Stimulated activated CD8-positive, alpha-beta memory T cell treated with anti-CD3 and anti-CD28 coated beads, Interleukin-4, amount 100 ng/mL, for 4 hours (primary cell): ENCODE results near the gene AXIN1.
"Not testable (repeated sequence)": the region's sequence is repeated elsewhere in the genome, so short reads cannot be mapped to it uniquely, and the experiment has no call there.

Experiments used
- DNase-seq, 2 donors: peaks; one replicate each; pipeline ENCODE4 v3.0.0-alpha.2; 2020; ENCODE audit warnings: low read depth in 2 of 2, low spot score in 1 of 2

Gene AXIN1

DNA sequence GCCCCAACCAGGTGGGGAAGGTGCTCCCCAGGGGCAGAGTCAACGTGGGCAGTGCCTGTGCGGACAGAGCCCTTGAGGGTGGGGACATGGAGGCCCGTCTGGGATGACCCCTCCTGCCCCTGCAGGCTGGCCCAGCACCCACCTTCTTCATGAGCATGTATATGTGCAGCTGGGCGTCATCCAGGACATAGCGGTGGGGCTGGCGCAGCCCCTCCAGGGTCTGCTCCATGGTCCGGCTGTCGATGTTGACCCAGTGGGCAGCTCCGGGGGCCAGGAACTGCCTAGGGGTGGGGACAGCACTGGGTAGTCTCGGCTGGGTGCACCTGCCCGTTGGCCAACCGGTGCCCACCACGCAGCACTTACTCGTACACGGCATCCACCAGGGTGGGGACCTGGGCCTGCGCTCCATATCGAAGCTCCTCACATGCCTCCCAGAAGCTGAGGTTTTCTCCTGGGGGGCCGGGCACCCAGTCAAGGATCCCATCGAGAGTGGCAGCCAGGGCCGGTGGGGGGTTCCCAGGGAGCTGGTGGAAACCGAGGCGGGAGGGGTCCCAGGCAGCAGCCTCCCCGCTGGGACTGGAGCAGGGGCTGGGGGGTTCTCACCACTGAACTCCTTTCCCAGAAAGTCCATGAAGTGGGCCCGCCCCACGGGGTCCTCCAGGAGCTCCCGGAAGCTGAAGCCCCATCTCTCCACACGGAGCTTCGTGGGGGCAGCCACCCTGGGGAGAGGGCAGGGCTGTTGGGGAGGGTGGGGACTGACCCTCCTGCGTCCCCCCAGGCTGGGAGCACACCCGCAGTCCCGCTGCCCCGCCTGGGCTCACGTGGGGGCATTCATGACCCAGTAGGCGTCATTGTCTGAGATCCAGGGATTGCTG, 81.9 kb downstream of the AXIN1 start:
- DNase-seq = no peak

DNA sequence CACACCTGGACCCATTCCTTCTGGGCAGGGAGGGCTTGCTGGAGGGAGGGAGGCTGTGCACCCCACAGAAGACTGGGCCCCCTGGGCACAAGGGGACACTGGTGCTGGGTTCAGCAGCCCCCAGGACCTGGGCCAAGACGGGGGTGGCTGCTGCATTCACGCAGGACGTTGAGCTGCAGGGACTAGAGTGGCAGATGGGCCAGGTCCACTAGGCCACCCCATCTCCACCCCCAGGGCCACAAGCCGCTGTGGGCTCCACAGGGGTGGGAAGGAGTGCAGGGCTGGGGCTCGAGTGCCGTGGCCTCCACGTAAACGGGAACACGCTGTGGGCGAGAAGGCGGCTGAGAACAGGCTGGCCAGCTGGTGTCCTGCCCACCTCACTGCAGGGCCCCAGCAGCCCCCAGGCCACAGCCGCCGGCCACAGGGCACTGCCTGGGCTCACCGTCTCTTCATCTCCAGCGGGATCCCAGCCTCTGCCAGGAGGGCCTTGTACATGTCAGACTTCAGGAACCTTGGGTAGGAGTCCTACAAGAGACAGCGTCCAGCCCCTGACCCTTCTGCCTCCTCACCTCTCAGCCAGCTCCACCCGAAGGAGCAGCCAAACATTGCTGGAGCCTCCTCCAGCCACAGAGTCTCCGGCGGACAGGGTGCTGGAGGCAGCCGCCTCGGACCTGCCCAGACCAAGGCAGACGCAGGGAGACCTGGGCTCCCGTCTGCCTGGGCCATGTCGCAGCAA, 83.3 kb downstream of the AXIN1 start:
- no peak for DNase-seq

DNA sequence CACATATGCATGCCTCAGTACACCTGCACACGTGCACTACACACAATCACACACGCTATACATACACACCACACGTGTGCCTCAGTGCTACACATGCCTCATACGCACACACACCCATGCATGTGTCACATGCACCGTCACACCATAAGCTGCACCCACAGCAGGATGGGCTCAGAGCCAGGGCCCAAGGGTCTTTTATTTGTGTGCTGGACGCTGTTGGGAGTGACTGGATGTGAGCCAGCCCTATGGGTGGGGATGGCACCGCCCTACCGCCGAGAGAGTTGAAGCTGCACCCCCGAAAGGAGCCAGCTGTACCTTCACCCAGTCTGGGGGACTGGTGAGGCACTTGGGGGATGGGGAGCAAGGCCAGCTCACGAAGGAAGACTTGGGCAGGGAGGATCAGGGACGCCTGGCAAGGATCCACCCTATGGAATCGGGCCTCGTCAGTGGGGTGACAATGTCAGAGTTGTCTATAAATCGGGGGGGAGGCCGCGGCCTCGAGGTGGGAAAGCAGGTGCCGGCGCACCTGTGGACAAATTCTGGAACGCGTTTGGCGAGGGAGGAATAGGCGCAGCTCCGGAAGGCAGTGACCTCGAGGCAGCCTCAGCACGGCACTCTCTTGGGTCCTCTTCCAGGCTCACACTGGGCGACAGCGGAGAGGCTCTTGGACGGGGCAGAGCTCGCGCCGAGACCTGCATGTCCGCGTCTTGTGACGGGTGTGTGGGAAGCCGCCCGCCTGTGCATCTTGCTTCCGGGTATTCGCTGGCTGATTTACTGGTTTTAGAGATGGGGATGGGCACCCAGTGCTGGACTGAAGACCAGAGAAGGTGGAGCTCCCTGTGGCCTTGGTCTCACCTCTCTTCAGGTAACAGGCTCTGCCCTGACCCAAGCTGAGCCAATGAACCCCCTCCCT, 84.1 kb downstream of the AXIN1 start:
- DNase-seq = no peak

DNA sequence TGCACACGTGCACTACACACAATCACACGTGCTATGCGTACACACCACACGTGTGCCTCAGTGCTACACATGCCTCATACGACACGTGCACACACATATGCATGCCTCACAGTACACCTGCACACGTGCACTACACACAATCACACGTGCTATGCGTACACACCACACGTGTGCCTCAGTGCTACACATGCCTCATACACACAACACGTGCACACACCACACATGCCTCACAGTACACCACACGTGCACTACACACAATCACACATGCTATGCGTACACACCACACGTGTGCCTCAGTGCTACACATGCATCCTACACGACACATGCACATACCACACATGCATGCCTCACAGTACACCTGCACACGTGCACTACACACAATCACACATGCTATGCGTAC, 85.0 kb downstream of the AXIN1 start:
- DNase-seq = not testable (repeated sequence)

DNA sequence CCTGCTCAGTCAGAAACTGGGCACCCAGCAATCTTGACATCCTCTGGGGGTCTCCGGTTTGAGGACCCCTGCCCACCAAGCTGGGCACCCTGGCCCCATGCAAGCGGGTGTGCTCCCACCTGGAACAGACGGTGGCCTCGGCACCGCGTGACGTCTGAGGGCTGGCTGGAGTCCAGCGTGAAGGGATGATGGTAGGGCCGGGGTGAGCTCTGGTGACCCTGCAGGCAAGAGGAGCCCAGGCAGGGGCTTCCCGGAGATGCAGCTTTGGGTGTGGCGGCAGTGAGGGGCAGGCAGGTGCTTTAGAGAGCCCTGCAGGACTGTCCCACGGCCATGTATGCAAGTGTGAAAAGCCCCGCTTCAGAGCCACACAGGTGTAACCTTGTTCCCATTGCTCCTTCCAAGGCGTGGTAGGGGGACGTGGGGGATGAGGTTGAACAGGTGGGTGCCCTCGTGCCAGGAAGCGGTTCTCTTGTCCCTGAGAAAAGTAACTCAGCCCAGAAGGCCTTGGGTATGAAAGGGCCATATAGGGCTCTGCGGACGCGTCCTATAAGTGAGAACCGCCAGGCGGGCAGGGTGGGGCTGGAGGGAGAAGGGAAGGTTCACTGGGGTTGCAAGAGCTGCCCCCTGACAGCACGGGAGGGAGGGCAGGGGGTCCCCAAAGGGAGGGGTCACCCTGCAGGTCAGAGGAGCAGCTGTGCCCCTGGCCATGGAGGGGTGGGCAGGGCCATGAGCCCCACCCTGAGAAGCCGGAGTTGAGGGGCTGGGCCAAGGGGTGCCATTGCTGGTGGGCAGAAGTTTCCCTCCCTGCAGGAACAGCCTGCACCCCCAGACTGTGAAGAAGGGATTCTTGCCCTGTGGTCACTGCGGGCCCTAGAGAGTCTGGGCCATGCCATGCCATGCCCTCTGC, 86.0 kb downstream of the AXIN1 start:
- no peak for DNase-seq

DNA sequence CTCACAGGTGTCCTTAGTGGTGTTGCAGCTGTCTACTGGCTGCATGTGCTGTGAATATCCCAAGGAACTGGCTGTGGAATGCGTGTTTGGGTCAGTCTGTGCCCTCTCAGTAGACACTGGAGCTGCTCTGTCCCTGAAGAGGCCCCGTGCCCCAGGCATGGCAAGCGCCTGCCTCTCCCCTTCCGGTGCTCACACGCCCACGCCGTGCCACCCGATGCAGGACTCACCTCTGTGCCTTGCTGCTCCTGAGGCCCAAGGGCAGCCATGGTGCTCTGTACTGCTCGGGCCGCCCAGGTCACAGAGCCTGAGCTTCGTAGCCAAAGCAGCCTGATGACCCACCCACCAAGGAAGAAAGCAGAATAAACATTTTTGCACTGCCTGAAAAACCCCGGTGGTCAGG, 86.8 kb downstream of the AXIN1 start:
- DNase-seq = no peak

DNA sequence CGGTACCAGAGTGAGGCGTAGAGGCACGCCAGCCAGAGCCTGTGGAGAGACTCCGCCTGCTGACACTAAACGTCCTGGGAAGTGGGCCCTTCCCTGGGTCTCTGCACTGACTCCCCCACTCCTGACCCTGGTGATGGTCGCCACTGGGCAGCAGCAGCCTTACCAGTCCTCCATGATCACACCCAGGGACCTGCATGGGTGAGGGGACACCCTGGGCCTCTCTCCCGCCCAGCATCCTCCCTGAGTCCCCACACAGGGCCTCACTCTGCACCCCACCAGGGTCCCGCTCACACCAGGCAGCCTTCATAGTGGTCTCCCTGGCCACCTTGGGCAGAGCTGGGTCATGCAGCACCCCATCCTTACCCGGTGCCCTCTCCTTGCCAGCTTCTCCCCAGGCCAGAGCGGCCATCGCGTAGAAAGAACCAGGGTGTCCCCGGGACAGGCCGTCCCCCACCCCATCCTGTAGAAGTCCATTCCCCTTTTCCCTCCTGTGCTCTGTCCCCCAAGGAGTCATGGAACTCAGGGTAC, 87.5 kb downstream of the AXIN1 start:
- no peak for DNase-seq

DNA sequence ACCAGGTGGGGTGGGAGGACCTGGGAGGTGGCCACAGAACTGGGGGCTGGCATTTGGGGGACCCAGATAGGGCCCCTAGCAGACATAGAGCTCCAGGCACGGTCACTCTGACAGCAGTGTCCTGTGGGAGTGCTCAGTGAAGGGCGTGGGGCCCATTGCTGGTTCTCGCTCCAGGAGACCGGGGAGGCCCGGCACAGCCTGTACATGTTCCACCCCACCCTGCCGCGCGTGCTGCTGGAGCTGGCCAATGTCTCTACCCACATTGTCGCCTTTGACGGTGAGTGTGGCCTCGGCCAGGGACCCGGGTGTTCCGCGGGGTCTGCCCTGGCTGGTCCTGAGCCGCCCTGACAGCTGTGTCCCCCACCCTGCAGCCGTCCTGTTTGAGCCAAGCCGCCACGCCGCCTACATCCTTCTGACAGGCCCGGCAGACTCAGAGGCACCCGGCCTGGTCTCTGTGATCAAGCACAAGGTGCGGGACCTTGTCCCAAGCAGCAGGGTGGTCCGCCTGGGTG, 88.0 kb downstream of the AXIN1 start:
- no peak for DNase-seq

DNA sequence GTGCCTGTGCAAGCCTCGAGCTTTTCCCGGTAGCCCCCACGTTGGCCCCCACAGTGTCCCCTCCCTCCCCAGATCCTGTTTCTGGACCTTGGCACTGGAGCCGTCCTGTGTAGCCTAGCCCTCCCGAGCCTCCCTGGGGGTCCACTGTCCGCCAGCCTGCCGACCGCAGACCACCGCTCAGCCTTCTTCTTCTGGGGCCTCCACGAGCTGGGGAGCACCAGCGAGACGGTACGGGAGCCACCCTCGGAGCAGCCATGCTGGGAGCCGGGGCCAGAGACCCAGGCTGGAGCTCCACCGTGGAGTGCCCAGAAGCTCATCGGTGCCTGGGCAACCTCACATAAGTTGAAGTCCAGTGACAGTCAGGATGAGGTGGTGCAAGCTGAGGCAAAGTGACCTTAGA, 88.6 kb downstream of the AXIN1 start:
- DNase-seq = no peak

DNA sequence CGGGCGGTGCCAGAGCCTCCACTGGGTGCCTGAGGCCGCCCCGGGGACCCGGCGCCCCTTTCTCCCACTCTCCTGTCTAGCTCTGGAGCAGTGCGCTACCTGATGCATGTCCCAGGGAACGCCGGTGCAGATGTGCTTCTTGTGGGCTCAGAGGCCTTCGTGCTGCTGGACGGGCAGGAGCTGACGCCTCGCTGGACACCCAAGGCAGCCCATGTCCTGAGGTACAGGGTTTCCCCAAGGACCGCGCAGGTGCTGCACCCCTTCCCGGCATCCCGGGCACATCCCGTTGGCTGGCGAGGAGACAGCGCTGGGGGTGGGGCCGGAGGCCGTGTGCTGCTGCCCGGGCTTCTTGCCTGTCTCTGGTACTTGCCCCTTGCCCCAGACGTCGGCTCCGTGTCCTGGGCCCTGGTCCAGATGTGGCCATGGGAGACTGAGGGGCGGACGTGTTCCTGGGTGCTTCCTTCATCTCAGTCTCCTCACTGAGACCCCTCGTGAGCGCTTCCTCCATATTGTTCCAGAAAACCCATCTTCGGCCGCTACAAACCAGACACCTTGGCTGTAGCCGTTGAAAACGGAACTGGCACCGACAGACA, 89.2 kb downstream of the AXIN1 start:
- DNase-seq = no peak

DNA sequence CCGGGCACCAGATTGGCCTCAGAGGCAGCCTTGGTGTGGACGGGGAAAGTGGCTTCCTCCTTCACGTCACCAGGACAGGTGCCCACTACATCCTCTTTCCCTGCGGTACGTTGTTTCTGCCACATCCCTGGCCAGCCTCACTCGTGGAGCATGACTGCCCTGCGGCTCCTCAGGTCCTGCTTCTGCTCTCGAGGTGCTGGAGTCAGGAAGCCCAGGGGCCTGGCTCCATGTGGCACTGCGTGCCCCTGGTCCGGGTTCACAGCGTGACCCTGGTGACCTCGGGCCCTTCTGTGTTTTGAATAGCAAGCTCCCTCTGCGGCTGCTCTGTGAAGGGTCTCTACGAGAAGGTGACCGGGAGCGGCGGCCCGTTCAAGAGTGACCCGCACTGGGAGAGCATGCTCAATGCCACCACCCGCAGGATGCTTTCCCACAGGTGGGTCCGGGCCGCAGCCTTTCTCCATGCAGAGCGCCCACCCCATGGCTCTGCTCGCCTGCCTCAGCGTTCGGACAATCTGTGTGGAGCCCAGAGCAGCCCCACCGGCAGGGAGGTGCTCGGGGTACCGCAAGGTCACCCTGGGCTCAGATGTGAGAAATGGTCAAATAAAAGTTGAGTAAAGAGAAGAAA, 90.3 kb downstream of the AXIN1 start:
- DNase-seq = no peak

DNA sequence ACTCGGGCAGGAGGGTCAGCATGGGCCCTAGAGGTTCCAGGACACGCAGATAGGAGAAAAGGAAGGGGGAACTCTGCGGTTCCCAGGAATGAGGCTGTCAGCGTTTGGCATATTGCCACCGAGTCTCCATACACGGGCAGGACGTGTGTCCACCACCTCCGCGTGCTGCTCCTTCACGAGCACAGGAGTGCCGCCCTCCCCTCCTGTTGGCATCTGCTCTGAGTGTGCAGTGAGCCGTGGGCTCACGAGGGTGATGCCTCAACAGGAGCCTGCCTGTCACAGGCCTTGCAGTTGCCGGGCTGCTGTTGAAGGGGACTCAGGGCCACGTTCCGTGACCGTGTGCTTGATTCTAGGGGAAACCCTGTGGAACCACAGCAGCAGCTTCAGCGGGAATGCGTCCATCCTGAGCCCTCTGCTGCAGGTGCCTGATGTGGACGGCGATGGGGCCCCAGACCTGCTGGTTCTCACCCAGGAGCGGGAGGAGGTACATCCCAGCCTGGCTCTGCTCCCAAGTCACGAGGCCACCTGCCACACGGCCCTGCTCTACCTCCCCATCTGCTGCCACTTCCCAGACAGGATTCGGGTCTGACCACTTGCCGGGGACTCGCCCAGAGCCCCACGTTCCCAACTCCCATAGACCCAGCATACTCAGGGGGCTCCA, 91.4 kb downstream of the AXIN1 start:
- DNase-seq = no peak

DNA sequence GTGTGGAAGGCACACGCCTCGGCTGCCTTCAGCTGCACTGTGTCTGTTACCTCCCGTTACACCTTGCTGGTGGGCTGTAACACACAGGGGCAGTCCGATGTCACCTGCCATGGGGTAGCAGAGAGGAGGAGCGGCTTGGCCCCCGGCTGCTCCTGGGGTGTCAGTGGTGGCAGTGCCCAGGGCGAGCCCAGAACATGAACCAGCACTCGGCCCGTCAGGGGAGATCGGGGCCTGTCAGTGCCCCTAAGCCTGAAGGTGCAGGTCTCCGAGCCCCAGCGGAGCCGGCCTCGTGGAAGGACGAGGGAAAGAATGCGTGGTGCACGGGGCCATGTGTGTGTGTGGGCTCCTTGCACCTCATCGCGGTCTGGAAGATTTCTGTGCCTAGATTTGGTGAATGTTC, 92.2 kb downstream of the AXIN1 start:
- no peak for DNase-seq

DNA sequence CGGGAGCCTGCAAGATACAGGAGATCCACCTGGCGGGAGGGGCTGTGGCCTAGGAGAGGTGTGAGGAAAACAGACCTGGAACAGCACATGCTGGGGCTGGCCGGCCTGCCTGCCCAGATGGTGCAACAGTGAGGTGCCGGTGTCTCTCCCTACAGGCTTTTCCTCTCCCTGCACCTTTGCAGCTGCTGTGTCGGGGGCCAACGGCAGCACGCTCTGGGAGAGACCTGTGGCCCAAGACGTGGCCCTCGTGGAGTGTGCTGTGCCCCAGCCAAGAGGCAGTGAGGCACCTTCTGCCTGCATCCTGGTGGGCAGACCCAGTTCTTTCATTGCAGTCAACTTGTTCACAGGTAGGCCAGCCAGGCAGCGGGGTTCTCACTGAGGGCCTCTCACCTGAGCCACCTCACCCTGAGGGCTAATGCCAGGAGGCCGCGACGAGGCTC, 92.7 kb downstream of the AXIN1 start:
- no peak for DNase-seq

DNA sequence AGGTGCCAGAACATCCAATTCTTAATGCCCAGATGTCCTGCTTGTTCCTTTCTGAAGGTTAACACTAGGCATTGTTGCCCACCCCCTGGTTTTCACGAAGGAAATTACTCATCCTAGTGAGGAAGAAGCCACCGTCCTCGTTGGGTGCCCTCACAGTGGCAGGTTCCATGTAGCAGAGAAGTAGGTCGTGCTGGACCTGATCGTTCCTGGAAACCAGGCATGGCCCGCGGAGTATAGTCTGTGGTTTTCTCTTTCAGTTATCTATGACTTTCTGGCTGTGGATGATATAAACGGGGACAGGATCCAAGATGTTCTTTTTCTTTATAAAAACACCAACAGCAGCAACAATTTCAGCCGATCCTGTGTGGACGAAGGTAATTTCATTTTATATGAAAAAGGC, 93.3 kb downstream of the AXIN1 start:
- DNase-seq = no peak

DNA sequence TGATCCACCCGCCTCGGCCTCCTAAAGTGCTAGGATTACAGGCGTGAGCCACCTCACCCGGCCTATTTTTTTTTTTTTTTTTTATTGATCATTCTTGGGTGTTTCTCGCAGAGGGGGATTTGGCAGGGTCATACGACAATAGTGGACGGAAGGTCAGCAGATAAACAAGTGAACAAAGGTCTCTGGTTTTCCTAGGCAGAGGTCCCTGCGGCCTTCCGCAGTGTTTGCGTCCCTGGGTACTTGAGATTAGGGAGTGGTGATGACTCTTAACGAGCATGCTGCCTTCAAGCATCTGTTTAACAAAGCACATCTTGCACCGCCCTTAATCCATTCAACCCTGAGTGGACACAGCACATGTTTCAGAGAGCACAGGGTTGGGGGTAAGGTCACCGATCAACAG, 94.4 kb downstream of the AXIN1 start:
- not testable (repeated sequence) for DNase-seq

DNA sequence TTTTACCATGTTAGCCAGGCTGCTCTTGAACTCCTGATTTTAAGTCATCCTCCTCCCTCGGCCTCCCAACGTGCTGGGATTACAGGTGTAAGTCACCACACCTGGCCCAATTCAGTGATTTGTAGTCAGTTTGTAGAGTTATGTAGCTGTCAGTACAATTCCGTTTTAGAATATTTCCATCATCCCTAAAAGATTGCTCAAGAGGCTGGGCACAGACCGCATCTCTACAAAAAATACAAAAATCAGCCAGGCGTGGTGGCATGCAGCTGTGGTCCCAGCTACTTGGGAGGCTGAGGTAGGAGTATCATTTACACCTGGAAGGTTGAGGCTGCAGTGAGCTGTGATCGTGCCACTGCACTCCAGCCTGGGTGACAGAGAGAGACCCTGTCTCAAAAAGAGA, 97.3 kb downstream of the AXIN1 start:
- no peak for DNase-seq

DNA sequence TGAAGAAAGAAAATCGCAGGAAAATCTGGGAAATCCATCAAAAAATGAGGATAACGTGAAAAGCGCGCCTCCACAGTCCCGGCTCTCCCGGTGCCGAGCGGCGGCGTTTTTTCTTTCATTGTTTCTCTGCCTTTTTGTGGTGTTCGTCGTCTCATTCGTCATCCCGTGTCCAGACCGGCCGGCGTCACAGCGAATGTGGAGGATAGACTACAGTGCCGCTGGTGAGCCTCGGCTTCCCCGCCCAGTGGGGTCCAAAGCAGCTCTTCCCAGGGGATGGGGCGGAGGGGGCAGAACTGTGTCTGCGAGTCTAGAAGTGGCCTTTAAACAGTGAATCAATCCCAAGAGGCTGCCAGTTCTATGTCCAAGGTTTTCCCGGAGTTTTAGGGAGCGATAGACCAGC, 98.1 kb downstream of the AXIN1 start:
- no peak for DNase-seq

DNA sequence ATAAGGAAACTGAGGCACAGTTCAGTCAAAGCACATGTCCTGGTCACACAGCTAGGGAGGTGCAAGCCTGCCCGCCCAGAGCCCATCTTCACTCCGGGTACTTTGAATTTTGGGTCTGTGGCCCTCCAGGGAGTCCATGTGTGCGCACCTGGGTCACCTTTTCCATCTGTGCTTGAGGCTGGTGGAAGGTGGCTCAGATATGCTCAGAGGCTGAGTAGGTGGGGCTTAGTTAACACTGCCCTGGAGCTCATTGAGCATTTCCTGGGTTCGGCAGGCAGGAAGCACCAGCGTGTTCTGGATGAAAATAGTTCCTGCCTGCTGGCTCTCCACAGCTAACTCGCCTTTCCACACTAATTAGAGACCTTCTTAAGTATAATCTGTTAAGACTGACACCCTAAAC, 98.7 kb downstream of the AXIN1 start:
- DNase-seq = no peak
